Left lung (tissue), 10 donors: Measurements from ENCODE around the gene RTP4. TPM values are rescaled to one million over a fixed set of nuclear protein-coding genes. Genes with fewer than 3 reads are reported as not detected.

Experiments
- ATAC-seq: fragments of 200-7000 bp; cut with Tn5 transposase; one replicate; pipeline ENCODE4 v1.9.1; 2020; ENCODE audit warnings: moderate library complexity
- DNase-seq, 4 donors: peaks; one replicate each; pipeline ENCODE4 v3.0.0-alpha.2; 2013 to 2020
- H3K27ac ChIP-seq, 2 donors: fragments of 200-600 bp; sonication (generic) in 1 of 2; one replicate each; pipeline versions ENCODE4 v1.5.0 to v1.8.0; 2020 to 2021
- H3K27me3 ChIP-seq, 2 donors: fragments of 200-600 bp; sonication (generic) in 1 of 2; one replicate each; pipeline versions ENCODE4 v1.5.0 to v1.8.0; 2020 to 2021
- H3K36me3 ChIP-seq, 2 donors: fragments of 200-600 bp; sonication (generic) in 1 of 2; one replicate each; pipeline versions ENCODE4 v1.5.0 to v1.8.0; 2020 to 2021
- H3K4me1 ChIP-seq, 2 donors: fragments of 200-600 bp; one replicate each; pipeline ENCODE4 v1.8.0; 2021
- H3K4me3 ChIP-seq, 2 donors: fragments of 200-600 bp; sonication (generic) in 1 of 2; one replicate each; pipeline versions ENCODE4 v1.5.0 to v1.8.0; 2020 to 2021; ENCODE audit warnings: mild to moderate bottlenecking in 1 of 2
- H3K9me3 ChIP-seq, 2 donors: fragments of 200-600 bp; sonication (generic) in 1 of 2; one replicate each; pipeline versions ENCODE4 v1.5.0 to v1.8.0; 2020 to 2021
- intact Hi-C, 2 donors: fragments of 100-400 bp; cut with DNase I; formaldehyde crosslinking; loops; one replicate each; pipeline versions ENCODE4 v1.11.2 to v1.14.2; 2022
- polyA plus RNA-seq, 6 donors: library from polyadenylated mRNA; unstranded; fragments of 120-200 nt; gene quantifications; one replicate each; pipeline ENCODE4 v1.2.1, GENCODE V29; 2013; ENCODE audit not compliant: insufficient read length in 6 of 6
- total RNA-seq, 2 donors: library from RNA; stranded (reverse); fragmentation: NEBNext Ultra II Directional; extraction: Animal tissue kit (Norgen Biotek cat#: 25700); gene quantifications; one replicate each; pipeline ENCODE4 v1.2.1, GENCODE V29; 2021
- TF ChIP-seq, protein P1 (sequence below), 2 donors: fragments of 200-600 bp; sonication (generic) in 1 of 2; IDR thresholded peaks; one replicate each; pipeline versions ENCODE4 v1.5.0 to v1.8.0; 2021; ENCODE audit warnings: antibody characterized with exemption in 2 of 2
- donor health status: DM: no; HTN: yes; CAD: no.
- donor health status: DM: no; HTN: no; CAD: no.

RTP4 gene
- total and polyA plus RNA-seq, 8 donors = 0.38 to 5.1 (median 0.70) TPM

DNA sequence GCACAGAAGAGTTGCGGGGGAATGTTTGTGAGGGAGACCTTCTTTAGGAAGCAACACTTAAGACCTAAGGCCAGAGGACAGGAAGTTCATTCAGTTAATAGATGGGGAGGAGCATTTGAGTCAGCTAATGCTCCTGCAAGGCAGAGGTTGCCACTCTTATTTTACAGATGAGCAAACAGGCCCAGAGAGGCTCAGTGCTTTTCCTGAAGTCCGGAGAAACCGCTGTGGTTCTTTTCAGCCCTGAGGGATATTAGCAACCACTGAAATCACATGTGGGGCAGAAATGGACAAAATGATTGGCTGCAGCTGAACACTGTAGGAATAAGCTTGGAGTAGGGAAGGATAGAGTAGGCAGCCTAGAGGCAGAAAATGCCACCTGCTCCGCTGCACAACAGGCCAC is 33.3 kb upstream of the RTP4 start:
- no peak for ATAC-seq
- no peaks in the 10 kb centered on the region for H3K9me3 ChIP-seq

DNA sequence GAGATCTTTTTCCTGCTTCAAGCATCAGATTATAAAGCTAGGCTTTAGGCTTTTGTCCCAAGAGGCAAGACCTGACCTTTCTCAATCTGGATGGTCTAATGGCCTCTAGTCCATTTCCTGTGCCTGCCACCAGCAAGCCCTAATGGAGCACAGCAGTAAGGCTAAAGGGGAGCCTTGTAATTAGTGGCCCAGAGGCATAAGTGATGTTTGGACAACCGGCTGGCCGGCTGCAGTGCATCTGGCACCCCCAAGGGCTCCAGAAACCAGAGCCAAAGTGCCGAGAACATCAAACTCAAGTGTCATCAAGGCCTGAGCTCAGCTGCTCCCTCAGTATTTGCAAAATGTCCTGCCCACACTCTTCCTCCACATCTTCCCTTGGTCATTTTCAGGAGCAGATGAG is 31.9 kb upstream of the RTP4 start:
- H3K27ac ChIP-seq = no peak overlapping the region
- no peaks in the 10 kb centered on the region for H3K36me3 ChIP-seq
- peaks cover 0 to 4% of the 10 kb centered on the region in 2 donors for H3K27me3 ChIP-seq
- DNase-seq (no peak), ATAC-seq (no peak)
- intact Hi-C loops = no loop called here
- TF ChIP-seq, protein P1, sequence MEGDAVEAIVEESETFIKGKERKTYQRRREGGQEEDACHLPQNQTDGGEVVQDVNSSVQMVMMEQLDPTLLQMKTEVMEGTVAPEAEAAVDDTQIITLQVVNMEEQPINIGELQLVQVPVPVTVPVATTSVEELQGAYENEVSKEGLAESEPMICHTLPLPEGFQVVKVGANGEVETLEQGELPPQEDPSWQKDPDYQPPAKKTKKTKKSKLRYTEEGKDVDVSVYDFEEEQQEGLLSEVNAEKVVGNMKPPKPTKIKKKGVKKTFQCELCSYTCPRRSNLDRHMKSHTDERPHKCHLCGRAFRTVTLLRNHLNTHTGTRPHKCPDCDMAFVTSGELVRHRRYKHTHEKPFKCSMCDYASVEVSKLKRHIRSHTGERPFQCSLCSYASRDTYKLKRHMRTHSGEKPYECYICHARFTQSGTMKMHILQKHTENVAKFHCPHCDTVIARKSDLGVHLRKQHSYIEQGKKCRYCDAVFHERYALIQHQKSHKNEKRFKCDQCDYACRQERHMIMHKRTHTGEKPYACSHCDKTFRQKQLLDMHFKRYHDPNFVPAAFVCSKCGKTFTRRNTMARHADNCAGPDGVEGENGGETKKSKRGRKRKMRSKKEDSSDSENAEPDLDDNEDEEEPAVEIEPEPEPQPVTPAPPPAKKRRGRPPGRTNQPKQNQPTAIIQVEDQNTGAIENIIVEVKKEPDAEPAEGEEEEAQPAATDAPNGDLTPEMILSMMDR (IDR thresholded peaks at IDR 0.05) = no peak
- no peaks in the 10 kb centered on the region for H3K4me1 ChIP-seq
- H3K4me3 ChIP-seq = no peak overlapping the region
- H3K9me3 ChIP-seq = no peaks in the 10 kb centered on the region

More for the DNA sequence above, 33.3 kb upstream of the RTP4 start:
- DNase-seq = no peak
- TF ChIP-seq, protein P1 (IDR thresholded peaks at IDR 0.05) = no peak
- Histone ChIP-seq H3K4me3 (no peak overlapping the region), H3K27me3 (peaks cover 0 to 4% of the 10 kb centered on the region in 2 donors), H3K27ac (no peak overlapping the region), H3K4me1 (no peaks in the 10 kb centered on the region), H3K36me3 (no peaks in the 10 kb centered on the region)
- intact Hi-C loops = no loop called here

DNA sequence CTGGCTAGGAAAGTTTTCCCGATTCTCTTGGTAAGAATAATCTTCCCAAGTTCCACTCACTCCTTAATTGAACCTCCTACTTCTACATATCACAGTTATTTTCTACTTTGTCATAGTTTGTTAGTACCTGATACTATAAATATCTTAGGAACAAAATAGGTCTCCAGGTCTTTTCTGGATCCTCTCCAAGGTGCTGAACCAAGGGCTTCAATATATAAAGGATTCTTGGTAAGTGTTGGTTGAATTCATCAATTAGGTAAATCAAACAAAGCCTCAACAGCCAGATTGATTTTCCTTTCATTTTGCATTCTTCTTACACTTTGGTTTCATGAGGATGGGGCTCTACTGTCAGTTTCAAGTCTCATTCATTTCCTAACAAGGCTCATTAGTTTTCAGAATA is 27.6 kb upstream of the RTP4 start:
- TF ChIP-seq, protein P1 (IDR thresholded peaks at IDR 0.05) = no peak
- H3K4me3 ChIP-seq = no peak overlapping the region
- no peaks in the 10 kb centered on the region for H3K36me3 ChIP-seq
- DNase-seq = no peak
- H3K27ac ChIP-seq = no peak overlapping the region
- H3K4me1 ChIP-seq = no peaks in the 10 kb centered on the region
- H3K9me3 ChIP-seq = no peaks in the 10 kb centered on the region
- intact Hi-C loops = no loop called here
- no peak for ATAC-seq
- peaks cover 0 to 4% of the 10 kb centered on the region in 2 donors for H3K27me3 ChIP-seq

DNA sequence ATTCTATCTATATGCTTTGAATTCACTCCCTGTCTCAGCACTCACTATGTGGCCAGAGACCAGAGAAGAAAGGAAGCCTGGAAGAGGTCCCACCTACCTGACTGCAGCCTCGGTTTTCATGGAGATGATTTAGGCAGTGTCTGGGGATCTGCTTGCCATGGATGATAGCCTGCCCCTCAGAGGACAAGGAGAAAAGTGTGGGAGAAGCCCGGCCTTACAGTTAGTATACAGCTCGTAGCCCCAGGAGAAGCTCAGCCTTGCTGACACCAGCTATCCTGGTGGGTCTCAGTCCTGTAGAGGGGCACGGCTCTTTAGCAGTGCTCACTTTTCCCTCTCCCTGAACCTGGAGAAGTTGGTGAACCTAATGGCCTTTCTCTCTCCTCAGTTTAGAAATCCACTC is 25.9 kb upstream of the RTP4 start:
- ATAC-seq = no peak
- TF ChIP-seq, protein P1 (IDR thresholded peaks at IDR 0.05) = no peak
- intact Hi-C loops = no loop called here

DNA sequence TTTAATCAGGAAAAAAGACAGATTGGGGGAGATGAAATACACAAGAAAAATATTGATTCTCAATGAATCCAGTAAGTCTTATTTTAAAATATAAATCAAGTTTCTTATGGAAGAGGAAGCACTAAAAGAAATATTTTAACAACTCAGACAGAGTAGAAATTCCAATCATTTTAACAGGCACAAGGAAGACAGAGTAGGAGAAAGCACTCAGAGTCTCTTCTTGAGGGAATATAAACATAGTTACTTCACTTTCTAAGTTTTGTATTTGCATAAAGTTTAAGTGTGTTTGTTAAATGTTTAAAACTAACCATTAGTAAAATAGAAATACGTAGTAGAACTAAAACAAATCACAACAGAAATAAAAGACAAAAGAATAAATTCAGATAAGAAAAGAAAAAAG is 24.5 kb upstream of the RTP4 start:
- TF ChIP-seq, protein P1 (IDR thresholded peaks at IDR 0.05) = no peak
- Histone ChIP-seq H3K4me1 (no peaks in the 10 kb centered on the region), H3K27ac (no peak overlapping the region), H3K36me3 (no peaks in the 10 kb centered on the region), H3K9me3 (no peaks in the 10 kb centered on the region), H3K4me3 (no peak overlapping the region), H3K27me3 (peaks cover 0 to 2% of the 10 kb centered on the region in 2 donors)
- no peak for DNase-seq
- ATAC-seq = peak; percentile 67
- intact Hi-C loops = no loop called here

More for the DNA sequence above, 25.9 kb upstream of the RTP4 start:
- H3K4me1 ChIP-seq = no peaks in the 10 kb centered on the region
- no peaks in the 10 kb centered on the region for H3K9me3 ChIP-seq
- peaks cover 0 to 4% of the 10 kb centered on the region in 2 donors for H3K27me3 ChIP-seq
- no peak for DNase-seq
- no peaks in the 10 kb centered on the region for H3K36me3 ChIP-seq
- H3K4me3 ChIP-seq = no peak overlapping the region
- no peak overlapping the region for H3K27ac ChIP-seq
